Measurements from ENCODE around the gene CCR9. TPM values are rescaled to one million over a fixed set of nuclear protein-coding genes. Genes with fewer than 3 reads are reported as not detected.

Gene CCR9
- total RNA-seq, 2 experiments from 2014 or later, result 0.28 TPM

DNA sequence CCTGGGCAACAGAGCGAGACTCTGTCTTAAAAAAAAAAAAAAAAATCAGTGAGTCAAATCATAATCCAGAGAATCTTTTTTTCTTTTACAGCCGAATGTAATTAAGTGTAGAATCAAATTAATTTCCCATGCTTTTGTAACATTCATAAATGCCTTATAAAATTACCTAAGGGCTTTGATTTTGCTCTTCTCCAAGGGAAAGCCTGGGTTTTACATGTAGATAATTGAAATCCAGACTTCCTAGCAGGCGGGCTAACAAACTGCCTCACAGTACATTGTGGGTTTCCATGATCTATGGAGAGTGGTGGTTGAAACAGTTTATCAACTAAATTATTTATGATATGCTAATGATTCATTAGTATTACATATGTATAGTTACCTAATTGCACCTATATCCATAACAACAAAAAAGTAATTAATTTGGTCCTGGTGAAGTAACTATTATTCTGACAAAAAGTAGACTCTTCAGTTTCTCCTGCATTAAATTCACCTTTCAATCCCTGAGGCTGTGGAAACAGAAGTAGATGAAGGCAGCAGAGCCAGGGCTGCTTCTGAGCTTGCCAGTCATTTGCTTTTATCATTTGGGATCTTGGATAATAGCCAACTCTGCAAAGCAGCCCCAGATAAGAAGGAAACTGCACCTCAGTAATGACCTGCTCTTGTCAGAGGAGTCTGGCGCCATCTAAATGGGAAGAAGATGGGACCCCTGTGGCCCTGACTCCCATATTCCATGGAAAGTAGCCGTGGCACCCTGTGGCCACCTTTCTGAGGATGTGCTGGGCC lies 9.5 kb downstream of the CCR9 start:
- H3K9me3 Mint-ChIP-seq, result no peaks in the 10 kb centered on the region
- H3K27ac Mint-ChIP-seq, result no peak overlapping the region
- H3K4me1 Mint-ChIP-seq, result peaks cover 4% of the 10 kb centered on the region
- CTCF ChIA-PET, result no interaction called here
- DNase-seq, result no peak
- POLR2A ChIA-PET, result interaction anchor here (1.5 kb wide), 1 partner anchor 12 kb away, joined by 3 read pairs; no protein-coding TSS in a partner anchor
- peaks cover 62% of the 10 kb centered on the region for H3K27me3 Mint-ChIP-seq
- H3K4me3 Mint-ChIP-seq, result no peak overlapping the region
- peaks cover 2% of the 10 kb centered on the region for H3K36me3 Mint-ChIP-seq (ENCODE audit: low read depth)

DNA sequence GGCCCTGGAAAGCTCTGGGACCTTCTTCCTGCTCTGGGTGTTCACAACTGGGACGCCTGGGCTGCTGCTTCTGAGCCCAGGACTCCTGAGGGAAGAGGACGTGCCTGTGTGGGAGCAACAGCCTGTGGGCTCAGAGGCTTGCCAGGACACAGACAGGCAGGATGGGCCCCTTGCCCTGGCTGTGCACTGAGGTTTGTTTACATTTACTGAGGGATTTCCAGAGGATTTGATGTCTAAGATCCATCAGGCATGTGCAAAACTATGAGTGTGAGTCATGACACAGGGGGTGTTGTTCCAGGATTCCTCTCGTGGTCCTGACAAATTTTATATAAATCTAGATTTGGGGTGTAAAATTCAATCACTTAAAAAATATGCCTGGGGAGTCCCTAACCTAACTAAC lies 10.6 kb downstream of the CCR9 start:
- ChIA-PET POLR2A (interaction anchor here (0.9 kb wide), 1 partner anchor 55 kb away, joined by 3 read pairs; the partner anchor contains the start of gene LZTFL1), CTCF (no interaction called here)
- Mint-ChIP-seq H3K9me3 (peaks cover 3% of the 10 kb centered on the region), H3K27ac (no peak overlapping the region), H3K36me3 (ENCODE audit: low read depth) (no peaks in the 10 kb centered on the region), H3K4me3 (no peak overlapping the region), H3K27me3 (peaks cover 61% of the 10 kb centered on the region), H3K4me1 (peaks cover 4% of the 10 kb centered on the region)
- DNase-seq, result no peak

DNA sequence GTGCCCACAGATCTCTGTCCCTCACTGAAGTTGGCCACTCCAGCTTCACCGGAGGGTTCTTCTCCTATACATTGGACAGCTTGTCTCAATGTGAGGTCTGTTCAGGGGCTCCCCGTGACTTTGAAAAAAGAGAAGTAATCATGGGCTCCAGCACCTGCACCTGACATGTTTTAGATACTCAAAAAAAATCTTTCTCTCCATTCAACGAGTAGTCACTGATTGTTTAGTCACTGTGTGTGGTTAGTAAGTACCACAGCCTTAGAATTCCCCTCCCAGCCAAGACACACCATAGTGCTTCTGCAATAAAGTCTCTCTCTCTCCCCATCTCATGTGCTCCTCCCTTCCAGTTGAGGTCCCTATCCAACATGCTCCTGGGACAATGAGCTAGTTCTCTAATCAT lies 18.6 kb downstream of the CCR9 start:
- no peak for DNase-seq
- Mint-ChIP-seq H3K27ac (no peak overlapping the region), H3K36me3 (ENCODE audit: low read depth) (peaks cover 27% of the 10 kb centered on the region), H3K4me3 (no peak overlapping the region), H3K27me3 (peaks cover 37% of the 10 kb centered on the region), H3K4me1 (peaks cover 34% of the 10 kb centered on the region), H3K9me3 (peaks cover 14% of the 10 kb centered on the region)
- CTCF ChIA-PET, result interaction anchor here (0.6 kb wide), 1 partner anchor 54 kb away, joined by 3 read pairs; no protein-coding TSS in a partner anchor
- POLR2A ChIA-PET, result no interaction called here

GRCh38 chr3:45905755-45906154 lies 19.4 kb downstream of the CCR9 start:
- Mint-ChIP-seq H3K9me3 (peaks cover 14% of the 10 kb centered on the region), H3K27ac (no peak overlapping the region), H3K27me3 (peaks cover 41% of the 10 kb centered on the region), H3K4me1 (peaks cover 38% of the 10 kb centered on the region), H3K36me3 (ENCODE audit: low read depth) (peaks cover 34% of the 10 kb centered on the region), H3K4me3 (no peak overlapping the region)
- POLR2A ChIA-PET, result no interaction called here
- CTCF ChIA-PET, result interaction anchor here (0.6 kb wide), 1 partner anchor 55 kb away, joined by 3 read pairs; no protein-coding TSS in a partner anchor
- DNase-seq, result no peak

- Mint-ChIP-seq H3K9me3 (peaks cover 11% of the 10 kb centered on the region), H3K4me1 (peaks cover 42% of the 10 kb centered on the region), H3K27me3 (peaks cover 40% of the 10 kb centered on the region), H3K27ac (no peak overlapping the region), H3K36me3 (ENCODE audit: low read depth) (peaks cover 37% of the 10 kb centered on the region), H3K4me3 (no peak overlapping the region)
- CTCF ChIA-PET, result interaction anchor here (1.4 kb wide), 1 partner anchor 463 kb away, joined by 5 read pairs; the partner anchor contains the start of gene CCR5
- no peak for DNase-seq
- POLR2A ChIA-PET, result no interaction called here
Measured at GRCh38 chr3:45906681-45907407, 20.5 kb downstream of the CCR9 start.

GRCh38 chr3:45907769-45908705 lies 21.7 kb downstream of the CCR9 start:
- ChIA-PET CTCF (interaction anchor here (1.0 to 1.4 kb wide), 4 partner anchors 15 to 462 kb away, joined by 3 to 5 read pairs (median 3); partner anchors contain the start of gene CCR5), POLR2A (interaction anchor here (0.6 to 2.3 kb wide), 12 partner anchors 15 to 203 kb away, joined by 3 to 10 read pairs (median 4); partner anchors contain the start of gene LZTFL1)
- H3K27ac Mint-ChIP-seq, result peak overlapping the region; percentile 40
- H3K4me1 Mint-ChIP-seq, result peaks cover 45% of the 10 kb centered on the region
- H3K4me3 Mint-ChIP-seq, result peak overlapping the region; percentile 2
- H3K27me3 Mint-ChIP-seq, result peaks cover 41% of the 10 kb centered on the region
- DNase-seq, result peak; percentile 50
- peaks cover 11% of the 10 kb centered on the region for H3K9me3 Mint-ChIP-seq
- H3K36me3 Mint-ChIP-seq (ENCODE audit: low read depth), result peaks cover 43% of the 10 kb centered on the region

- ChIA-PET POLR2A (interaction anchor here (0.6 to 2.3 kb wide), 12 partner anchors 14 to 203 kb away, joined by 3 to 10 read pairs (median 4); partner anchors contain the start of gene LZTFL1), CTCF (interaction anchor here (1.0 to 1.4 kb wide), 4 partner anchors 16 to 461 kb away, joined by 3 to 5 read pairs (median 3); partner anchors contain the start of gene CCR5)
- H3K27ac Mint-ChIP-seq, result no peak overlapping the region
- peaks cover 45% of the 10 kb centered on the region for H3K36me3 Mint-ChIP-seq (ENCODE audit: low read depth)
- peaks cover 45% of the 10 kb centered on the region for H3K4me1 Mint-ChIP-seq
- H3K4me3 Mint-ChIP-seq, result no peak overlapping the region
- DNase-seq, result no peak
- peaks cover 45% of the 10 kb centered on the region for H3K27me3 Mint-ChIP-seq
- peaks cover 11% of the 10 kb centered on the region for H3K9me3 Mint-ChIP-seq
Measured at GRCh38 chr3:45908761-45909160, 22.4 kb downstream of the CCR9 start.

DNA sequence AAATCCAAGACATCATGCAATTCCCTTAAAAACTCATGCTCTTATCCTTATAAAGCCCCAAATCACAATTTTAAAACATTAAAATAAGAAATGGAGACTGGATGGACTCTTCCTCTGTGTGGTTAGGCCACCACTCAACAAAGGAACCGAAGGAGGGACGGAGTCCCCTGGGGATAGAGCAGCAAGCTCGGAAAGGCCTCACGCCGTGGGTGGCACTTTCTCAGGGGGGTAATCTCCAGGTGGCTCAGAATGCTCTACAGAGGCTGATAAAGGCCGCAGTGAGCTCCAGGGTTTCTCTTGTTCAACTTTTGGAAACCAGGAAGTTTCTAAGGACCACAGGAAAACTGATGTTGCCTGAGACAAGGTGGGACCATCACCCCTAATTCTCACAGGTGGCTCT lies 23.2 kb downstream of the CCR9 start:
- H3K27ac Mint-ChIP-seq, result no peak overlapping the region
- POLR2A ChIA-PET, result interaction anchor here (1.6 to 2.3 kb wide), 2 partner anchors 28 to 34 kb away, joined by 4 to 10 read pairs; partner anchors contain the start of gene CXCR6

DNA sequence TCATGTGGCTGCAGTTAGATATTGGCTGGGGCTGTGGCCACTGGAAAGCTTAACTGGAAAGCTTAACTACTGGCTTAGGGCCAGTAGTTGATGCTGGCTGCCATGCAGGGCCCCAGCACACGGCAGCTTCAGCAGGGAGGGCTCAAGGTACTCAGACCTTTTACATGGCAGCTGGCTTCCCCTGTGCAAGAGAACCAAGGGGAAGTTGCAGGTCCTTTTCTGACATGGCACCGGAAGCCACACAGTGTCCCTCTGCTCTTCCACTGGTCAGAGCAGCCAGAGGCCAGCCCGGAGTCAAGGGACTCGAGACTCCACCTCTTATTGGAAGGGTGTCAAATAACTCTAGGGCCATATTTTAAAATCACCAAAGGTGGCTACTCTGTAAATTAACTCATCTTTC lies 24.5 kb downstream of the CCR9 start:
- Mint-ChIP-seq H3K27me3 (peaks cover 52% of the 10 kb centered on the region), H3K36me3 (ENCODE audit: low read depth) (peaks cover 35% of the 10 kb centered on the region), H3K4me1 (peaks cover 53% of the 10 kb centered on the region), H3K9me3 (peaks cover 2% of the 10 kb centered on the region), H3K27ac (no peak overlapping the region), H3K4me3 (no peak overlapping the region)
- CTCF ChIA-PET, result no interaction called here
- DNase-seq, result no peak
- POLR2A ChIA-PET, result interaction anchor here (1.6 kb wide), 1 partner anchor 32 kb away, joined by 4 read pairs; the partner anchor contains the start of gene CXCR6

More for the DNA sequence above, 23.2 kb downstream of the CCR9 start:
- H3K27me3 Mint-ChIP-seq, result peaks cover 50% of the 10 kb centered on the region
- DNase-seq, result no peak
- peaks cover 46% of the 10 kb centered on the region for H3K4me1 Mint-ChIP-seq
- no peak overlapping the region for H3K4me3 Mint-ChIP-seq
- peaks cover 11% of the 10 kb centered on the region for H3K9me3 Mint-ChIP-seq
- CTCF ChIA-PET, result interaction anchor here (1.2 kb wide), 1 partner anchor 77 kb away, joined by 3 read pairs; no protein-coding TSS in a partner anchor
- peaks cover 47% of the 10 kb centered on the region for H3K36me3 Mint-ChIP-seq (ENCODE audit: low read depth)

DNA sequence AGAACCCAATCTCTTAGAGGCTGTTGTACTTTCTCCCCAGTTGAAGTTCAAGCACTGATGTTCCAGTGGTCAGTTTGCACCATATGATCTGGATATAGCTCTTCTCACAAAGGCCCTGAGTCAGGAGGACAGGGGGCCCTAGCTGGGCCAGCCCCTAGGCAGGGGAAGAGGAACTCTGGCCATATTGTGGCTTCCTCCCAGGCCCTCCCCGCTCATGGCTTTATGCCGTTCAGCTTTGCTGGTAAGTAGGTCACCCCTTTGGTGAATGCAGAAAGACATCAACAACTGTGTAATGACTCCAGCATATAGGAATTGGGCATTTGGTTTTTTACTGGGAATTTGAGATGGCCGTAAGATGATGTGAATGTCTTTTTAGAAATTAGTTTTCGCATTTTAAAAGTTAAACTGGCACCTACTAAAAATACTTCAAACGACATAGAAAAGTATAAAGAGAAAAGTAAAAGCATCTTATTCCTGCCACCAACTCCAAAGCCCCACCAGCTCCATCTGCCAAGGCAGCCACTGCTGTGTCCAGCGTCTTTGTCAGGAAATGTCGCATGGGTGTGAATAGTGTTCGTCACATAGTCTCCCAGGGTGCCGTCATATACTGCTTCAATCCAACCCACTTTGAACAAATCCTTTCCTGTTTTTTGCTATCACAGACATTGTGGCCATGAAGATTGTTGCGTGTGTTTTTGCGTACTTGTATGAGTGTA lies 25.3 kb downstream of the CCR9 start:
- POLR2A ChIA-PET, result no interaction called here

DNA sequence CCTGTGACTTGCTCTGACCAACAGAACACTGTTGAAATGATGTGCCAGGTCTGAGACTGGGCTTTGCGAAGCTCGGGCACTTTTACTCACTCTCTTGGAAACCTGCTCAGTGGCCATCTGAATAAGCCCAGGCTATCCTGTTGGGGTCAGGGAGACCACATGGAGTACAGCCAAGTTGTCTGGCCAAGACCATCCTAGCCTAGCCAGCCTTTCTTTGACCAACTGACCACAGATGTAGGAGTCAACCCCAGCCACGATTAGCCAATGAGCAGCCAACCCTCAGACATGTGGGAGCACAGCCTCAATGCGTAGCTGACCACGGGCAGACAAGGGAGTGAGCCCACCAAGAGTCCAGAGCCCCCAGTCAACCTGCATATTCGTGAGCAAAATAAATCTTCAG lies 26.1 kb downstream of the CCR9 start:
- Mint-ChIP-seq H3K27ac (no peak overlapping the region), H3K4me1 (peaks cover 62% of the 10 kb centered on the region), H3K27me3 (peaks cover 48% of the 10 kb centered on the region), H3K9me3 (no peaks in the 10 kb centered on the region), H3K4me3 (no peak overlapping the region), H3K36me3 (ENCODE audit: low read depth) (peaks cover 26% of the 10 kb centered on the region)
- CTCF ChIA-PET, result interaction anchor here (0.9 kb wide), 1 partner anchor 17 kb away, joined by 3 read pairs; no protein-coding TSS in a partner anchor
- POLR2A ChIA-PET, result no interaction called here
- no peak for DNase-seq

More for the DNA sequence above, 25.3 kb downstream of the CCR9 start:
- peaks cover 59% of the 10 kb centered on the region for H3K4me1 Mint-ChIP-seq
- no peak overlapping the region for H3K4me3 Mint-ChIP-seq
- CTCF ChIA-PET, result interaction anchor here (0.6 kb wide), 1 partner anchor 400 kb away, joined by 3 read pairs; no protein-coding TSS in a partner anchor
- peaks cover 2% of the 10 kb centered on the region for H3K9me3 Mint-ChIP-seq
- no peak overlapping the region for H3K27ac Mint-ChIP-seq
- H3K27me3 Mint-ChIP-seq, result peaks cover 50% of the 10 kb centered on the region
- peaks cover 32% of the 10 kb centered on the region for H3K36me3 Mint-ChIP-seq (ENCODE audit: low read depth)
- DNase-seq, result no peak
